ENCODE data around the gene TLCD4. TPM values are rescaled to one million over a fixed set of nuclear protein-coding genes. Genes with fewer than 3 reads are reported as not detected.

Gene TLCD4
- total and polyA plus RNA-seq, 2 of the 8 experiments (the other 6 are each of a cell fraction or from before 2014, with no cell fraction given), result 0.79 to 4.2 TPM

DNA sequence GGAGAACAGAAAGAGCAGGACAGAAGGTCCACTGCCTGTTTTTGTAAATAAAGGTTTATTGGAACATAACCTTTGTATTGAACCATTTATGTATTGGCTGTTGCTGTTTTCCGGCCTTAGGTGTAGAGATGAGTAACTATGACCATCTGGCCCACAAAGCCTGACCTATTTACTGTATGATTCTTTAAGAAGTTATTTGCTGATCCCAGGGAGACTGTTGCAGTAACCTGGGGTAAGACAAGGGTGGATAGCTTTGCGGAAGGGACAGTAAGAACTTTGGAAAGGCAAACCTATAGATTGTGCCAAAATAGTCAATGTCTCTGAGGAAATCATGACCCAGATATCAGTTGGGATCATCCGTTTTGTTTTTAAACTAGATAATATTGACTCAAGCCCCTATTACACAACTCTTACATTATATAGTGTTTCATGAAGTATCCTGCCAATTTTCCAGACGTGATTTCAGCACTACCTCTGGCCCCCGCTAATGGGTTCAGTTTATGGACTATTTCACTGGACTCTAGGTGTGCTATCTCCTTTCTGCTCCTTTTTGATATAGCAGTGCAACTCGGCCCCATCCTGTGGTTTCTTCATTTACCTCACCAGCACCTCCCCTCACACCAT is 20.8 kb upstream of the TLCD4 start:
- H3K23ac ChIP-seq (ENCODE audit: insufficient read length), result no peak overlapping the region
- no peak overlapping the region for H4K91ac ChIP-seq (replicated peaks; ENCODE audit: insufficient read length, low read length)
- H3K4ac ChIP-seq (replicated peaks; ENCODE audit: insufficient read length, low read depth, low read length), result no peak overlapping the region
- POLR2A ChIA-PET (ENCODE audit: partially characterized antibody), result no interaction called here
- H4K20me1 ChIP-seq (replicated peaks in 1 of 2; ENCODE audit: control insufficient read depth in 1 of 2, insufficient read depth in 2 of 2, low read length in 2 of 2), result no peaks in the 10 kb centered on the region
- no peak overlapping the region for H2BK20ac ChIP-seq (ENCODE audit: low read length)
- H3K23me2 ChIP-seq (ENCODE audit: low read depth, low read length), result no peaks in the 10 kb centered on the region
- H2BK12ac ChIP-seq (ENCODE audit: low read depth, low read length), result no peak overlapping the region
- no peaks in the 10 kb centered on the region for H3K36me3 ChIP-seq (ENCODE audit: control insufficient read depth in 2 of 4, insufficient read depth in 4 of 4, low read length in 3 of 4)
- FAIRE-seq, result no peak
- no peak overlapping the region for H3K18ac ChIP-seq (ENCODE audit: extremely low read depth, low read length)
- H3K14ac ChIP-seq (ENCODE audit: insufficient read length), result no peak overlapping the region
- H3K9ac ChIP-seq (replicated peaks in 1 of 4; ENCODE audit: extremely low read depth in 1 of 4, low read depth in 3 of 4, low read length in 3 of 4), result no peak overlapping the region
- no peak overlapping the region for H3K4me2 ChIP-seq (ENCODE audit: insufficient read depth in 1 of 2, low read depth in 2 of 2, low read length in 2 of 2)
- H2AK5ac ChIP-seq (ENCODE audit: low read depth, low read length), result no peak overlapping the region
- no peak overlapping the region for H2BK5ac ChIP-seq (ENCODE audit: low read depth, low read length)
- H3K27me3 ChIP-seq (replicated peaks in 1 of 4; ENCODE audit: control insufficient read depth in 3 of 4, extremely low read depth in 1 of 4, insufficient read depth in 3 of 4, low read length in 3 of 4), result no peaks in the 10 kb centered on the region
- H4K5ac ChIP-seq (ENCODE audit: insufficient read length, low read depth, low read length), result no peak overlapping the region
- H3K79me2 ChIP-seq (ENCODE audit: control insufficient read depth in 1 of 2, insufficient read depth in 2 of 2, low read length in 2 of 2), result no peaks in the 10 kb centered on the region
- no peaks in the 10 kb centered on the region for H3K79me1 ChIP-seq (ENCODE audit: low read depth, low read length)
- CTCF ChIA-PET (ENCODE audit: partially characterized antibody), result interaction anchor here (1.5 kb wide), 1 partner anchor 12 kb away, joined by 5 read pairs; no protein-coding TSS in a partner anchor
- DNase-seq (ENCODE audit: low read depth in 1 of 2, low spot score in 2 of 2), result no peak
- no peak overlapping the region for H2BK15ac ChIP-seq (ENCODE audit: low read length)
- H2BK120ac ChIP-seq (replicated peaks; ENCODE audit: low read depth, low read length), result no peak overlapping the region
- peaks cover 0 to 2% of the 10 kb centered on the region in 2 experiments; a peak in 1 of 4 replicates for H3K9me3 ChIP-seq (ENCODE audit: insufficient read depth in 2 of 2, low read depth in 1 of 2, low read length in 1 of 2)
- no peak overlapping the region for H2AFZ ChIP-seq (ENCODE audit: low read length)
- H3K4me3 ChIP-seq (ENCODE audit: extremely low read depth in 1 of 4, insufficient read depth in 2 of 4, low read depth in 3 of 4, low read length in 4 of 4), result no peak overlapping the region
- no peak overlapping the region for H4K8ac ChIP-seq (ENCODE audit: extremely low read depth, insufficient read depth, low read length)
- H3K56ac ChIP-seq (replicated peaks; ENCODE audit: insufficient read length, low read depth, low read length), result no peak overlapping the region
- H3K4me1 ChIP-seq (replicated peaks in 1 of 4; ENCODE audit: control insufficient read depth in 3 of 4, insufficient read depth in 4 of 4, low read length in 3 of 4), result no peaks in the 10 kb centered on the region
- TF ChIP-seq YY1 (IDR thresholded peaks at IDR 0.05; ENCODE audit: low read depth, low read length), result no peak
- TF ChIP-seq JUN (IDR thresholded peaks at IDR 0.05; ENCODE audit: low read depth, low read length), result no peak
- no peak for TF ChIP-seq CHD2 (IDR thresholded peaks at IDR 0.05; ENCODE audit: low read length)
- no peak overlapping the region for H3K27ac ChIP-seq (ENCODE audit: low read depth, low read length)
- WGBS, 2 experiments (ENCODE audit: extremely low coverage in 1 of 2, insufficient coverage in 1 of 2, insufficient read length in 1 of 2, insufficient replicate concordance in 2 of 2, low coverage in 1 of 2, low lambda C conversion rate in 2 of 2, missing lambda C conversion rate in 1 of 2), result 88% methylated on average over 6 of the region's 6 CpGs; no CpG with 5 or more reads in 1 of the 2 experiments

Data from H1 (cell line).